HepG2 (cell line): Measurements from ENCODE around the gene ZNF318. TPM values are rescaled to one million over a fixed set of nuclear protein-coding genes. Genes with fewer than 3 reads are reported as not detected.
"Not testable (repeated sequence)": the region's sequence is repeated elsewhere in the genome, so short reads cannot be mapped to it uniquely, and the experiment has no call there.

Experiments used
- ATAC-seq: fragments of 200-7000 bp; cut with Tn5 transposase; 3 replicates; pipeline ENCODE4 v1.9.1; 2020; ENCODE audit warnings: mild to moderate bottlenecking, moderate library complexity
- BruUV-seq: library from RNA; stranded (reverse); fragments of 400-500 nt; replicated peaks from 2 replicates; lab custom pipeline; 2021; lab: Mats Ljungman, UMichigan
- CTCF ChIA-PET: fragments of 300-600 bp; formaldehyde crosslinking; extraction: SDS; loops from one replicate; lab custom pipeline; 2021; ENCODE audit warnings: low total read pairs, inconsistent platforms, low intra/inter-chr PET ratio; lab: Yijun Ruan, JAX
- POLR2A ChIA-PET: fragments of 350-600 bp; sonication (Branson Sonifier 250); formaldehyde crosslinking; loops from one replicate; lab custom pipeline; 2020; ENCODE audit warnings: antibody characterized with exemption, inconsistent platforms; lab: Yijun Ruan, JAX
- DNase-seq: peaks from one replicate; pipeline ENCODE4 v3.0.0-alpha.2; 2015; ENCODE audit warnings: low spot score
- FAIRE-seq: peaks from 3 replicates; lab custom pipeline; 2011; peaks lifted over from hg19 to GRCh38; lab: Jason Lieb, UNC
- H2AFZ ChIP-seq: one replicate; pipeline ENCODE4 v1.6.1; 2011; ENCODE audit warnings: low read length, inconsistent platforms
- H3K27ac ChIP-seq: fragments of 300-600 bp; 3 replicates; pipeline ENCODE4 v1.8.0; 2011; ENCODE audit warnings: mixed run types, mild to moderate bottlenecking, mixed read lengths, low read length, inconsistent platforms; ENCODE audit not compliant: insufficient read depth; ENCODE audit errors: extremely low read length
- H3K27me3 ChIP-seq, 2 experiments: fragments of 200-600 bp in 1 of 2; 2 replicates in 1 of 2; 3 replicates in 1 of 2; pipeline versions ENCODE4 v1.6.0 to v1.8.0; 2011; ENCODE audit warnings: low read length in 2 of 2, mild to moderate bottlenecking in 2 of 2, moderate library complexity in 2 of 2, inconsistent platforms in 1 of 2; ENCODE audit not compliant: insufficient read depth in 2 of 2, control insufficient read depth in 1 of 2
- H3K36me3 ChIP-seq, 2 experiments: fragments of 200-600 bp in 1 of 2; replicated peaks in 1 of 2; 2 replicates in 1 of 2; 3 replicates in 1 of 2; pipeline versions ENCODE4 v1.5.1 to v1.8.0; 2011; ENCODE audit warnings: low read length in 2 of 2, inconsistent platforms in 1 of 2; ENCODE audit not compliant: insufficient read depth in 2 of 2, control insufficient read depth in 1 of 2
- H3K4me1 ChIP-seq: 2 replicates; pipeline ENCODE4 v1.5.1; 2012; ENCODE audit warnings: low read length, inconsistent platforms; ENCODE audit not compliant: insufficient read depth
- H3K4me2 ChIP-seq: 2 replicates; pipeline ENCODE4 v1.6.0; 2011; ENCODE audit warnings: low read depth, low read length, inconsistent platforms
- H3K4me3 ChIP-seq, 3 experiments: fragments of 200-600 bp in 1 of 3; sonication (generic), shearing (Covaris generic) in 1 of 3; replicated peaks in 1 of 3; 2 replicates each; pipeline ENCODE4 v1.5.1; 2011 to 2016; ENCODE audit warnings: low read length in 3 of 3, inconsistent platforms in 2 of 3, low read depth in 2 of 3, mild to moderate bottlenecking in 2 of 3, control low read depth in 1 of 3, mixed read lengths in 1 of 3; ENCODE audit not compliant: insufficient read depth in 1 of 3
- H3K79me2 ChIP-seq: one replicate; pipeline ENCODE4 v1.6.1; 2011; ENCODE audit warnings: low read length, inconsistent platforms; ENCODE audit not compliant: insufficient read depth
- H3K9ac ChIP-seq: 2 replicates; pipeline ENCODE4 v1.6.0; 2011; ENCODE audit warnings: mild to moderate bottlenecking, low read depth, low read length, inconsistent platforms; ENCODE audit not compliant: insufficient read depth
- H3K9me3 ChIP-seq: 2 replicates; pipeline ENCODE4 v1.5.1; 2012; ENCODE audit warnings: mild to moderate bottlenecking, low read length
- H4K20me1 ChIP-seq: 2 replicates; pipeline ENCODE4 v1.6.0; 2011; ENCODE audit warnings: inconsistent platforms, mild to moderate bottlenecking, low read length, moderate library complexity; ENCODE audit not compliant: insufficient read depth
- ARNT2 ChIP-seq: sonication (generic); formaldehyde crosslinking; IDR thresholded peaks from 2 replicates; pipeline ENCODE4 v1.8.0; 2022; ENCODE audit warnings: mild to moderate bottlenecking, low read depth, missing genetic modification reagents, moderate library complexity
- GLI4 ChIP-seq: sonication (generic); formaldehyde crosslinking; IDR thresholded peaks from 2 replicates; pipeline ENCODE4 v1.5.1; 2020; ENCODE audit warnings: missing genetic modification reagents, mild to moderate bottlenecking, moderate library complexity, borderline replicate concordance
- MZF1 ChIP-seq: sonication (generic); formaldehyde crosslinking; IDR thresholded peaks from 2 replicates; pipeline ENCODE4 v1.8.1; 2023; ENCODE audit warnings: mild to moderate bottlenecking, missing genetic modification reagents, borderline replicate concordance
- NFKB2 ChIP-seq: sonication (generic); formaldehyde crosslinking; IDR thresholded peaks from 2 replicates; pipeline ENCODE4 v1.4.0; 2020; ENCODE audit warnings: missing genetic modification reagents, borderline replicate concordance
- SMAD1 ChIP-seq: sonication (generic); formaldehyde crosslinking; IDR thresholded peaks from 2 replicates; pipeline ENCODE4 v1.4.0; 2020; ENCODE audit warnings: missing genetic modification reagents, low read depth, mild to moderate bottlenecking, borderline replicate concordance
- ZMAT3 ChIP-seq: sonication (generic); formaldehyde crosslinking; conservative IDR thresholded peaks from 2 replicates; pipeline ENCODE4 v1.7.0; 2021; ENCODE audit warnings: missing genetic modification reagents
- ZNF317 ChIP-seq: sonication (generic); formaldehyde crosslinking; IDR thresholded peaks from 2 replicates; pipeline ENCODE4 v1.5.0; 2020; ENCODE audit warnings: mild to moderate bottlenecking, missing genetic modification reagents
- ZNF350 ChIP-seq: sonication (generic); formaldehyde crosslinking; IDR thresholded peaks from 2 replicates; pipeline ENCODE4 v1.4.0; 2020; ENCODE audit warnings: mild to moderate bottlenecking, low read depth, missing genetic modification reagents, borderline replicate concordance
- ZNF556 ChIP-seq: sonication (generic); formaldehyde crosslinking; IDR thresholded peaks from 2 replicates; pipeline ENCODE4 v1.4.0; 2020; ENCODE audit warnings: mild to moderate bottlenecking, missing genetic modification reagents, borderline replicate concordance
- WGBS: methylation state at CpG from one replicate; pipeline ENCODE4 v1.1.6; 2017; ENCODE audit warnings: low lambda C conversion rate; 5-methylcytosine and 5-hydroxymethylcytosine counted together
- in situ Hi-C: cut with HindIII; loops from 2 replicates; pipeline ENCODE4 v1.10.0; 2017; ENCODE audit warnings: low pct_unique_long_range_greater_than_20kb; ENCODE audit not compliant: extremely low pct_ligation_motif_present
- intact Hi-C: fragments of 100-400 bp; cut with micrococcal nuclease; formaldehyde crosslinking; loops from one replicate; pipeline ENCODE4 v1.10.0; 2022; ENCODE audit not compliant: unreplicated experiment
- polyA plus RNA-seq, 8 experiments: library from polyadenylated mRNA; depleted of rRNA in 3 of 8; stranded (reverse) in 7 of 8; unstranded in 1 of 8; fragments of >200 nt; fragmentation: Illumina TruSeq in 4 of 8; extraction: Trizol in 4 of 8; gene quantifications; 2 replicates each; pipeline versions ENCODE4 v1.2.1 to v1.2.3, GENCODE V29; 2011 to 2016; ENCODE audit warnings: low read depth in 4 of 8, missing spikeins in 1 of 8, mixed read lengths in 1 of 8; ENCODE audit not compliant: insufficient read depth in 1 of 8
- total RNA-seq, 5 experiments: library from RNA; depleted of rRNA; stranded (reverse); fragments of >200 nt; fragmentation: Illumina TruSeq; extraction: Trizol; gene quantifications; 2 replicates each; pipeline ENCODE4 v1.2.3, GENCODE V29; 2016; ENCODE audit warnings: low read depth in 1 of 5
- TF ChIP-seq, protein P1 (sequence below): sonication (generic); formaldehyde crosslinking; IDR thresholded peaks from 2 replicates; pipeline ENCODE4; 2020; ENCODE audit warnings: missing genetic modification reagents, mild to moderate bottlenecking, borderline replicate concordance
- TF ChIP-seq, protein P2 (sequence below): sonication (generic); formaldehyde crosslinking; conservative IDR thresholded peaks from 2 replicates; pipeline ENCODE4 v1.8.1; 2023; ENCODE audit warnings: missing genetic modification reagents
- TF ChIP-seq, protein P3 (sequence below): sonication (generic); formaldehyde crosslinking; IDR thresholded peaks from 2 replicates; pipeline ENCODE4 v1.5.0; 2020; ENCODE audit warnings: missing genetic modification reagents

ZNF318 gene
- total and polyA plus RNA-seq, 2 of the 13 experiments (the other 11 are each of a cell fraction or from before 2014, with no cell fraction given), result 13.0 to 14.5 TPM

DNA sequence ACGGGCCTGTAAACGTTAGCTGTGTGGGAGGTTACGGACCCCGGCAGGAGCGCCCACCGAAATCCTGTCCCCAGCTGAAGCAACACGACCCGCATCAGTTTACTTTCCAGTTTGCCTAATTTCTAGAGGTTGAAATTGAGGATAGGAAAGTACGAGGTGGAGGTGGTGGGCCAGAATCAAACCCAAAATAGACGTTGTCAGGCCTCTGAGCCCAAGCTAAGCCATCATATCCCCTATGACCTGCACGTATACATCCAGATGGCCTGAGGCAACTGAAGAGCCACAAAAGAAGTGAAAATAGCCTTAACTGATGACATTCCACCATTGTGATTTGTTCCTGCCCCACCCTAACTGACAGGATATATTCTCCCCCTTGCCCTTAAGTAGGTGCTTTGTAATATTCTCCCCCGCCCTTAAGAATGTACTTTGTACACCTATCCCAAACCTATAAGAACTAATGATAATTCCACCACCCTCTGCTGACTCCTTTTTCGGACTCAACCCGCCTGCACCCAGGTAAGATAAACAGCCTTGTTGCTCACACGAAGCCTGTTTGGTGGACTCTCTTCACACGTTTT, 645 bp upstream of the ZNF318 start:
- H3K9ac ChIP-seq, H3K27me3 ChIP-seq, H3K36me3 ChIP-seq, CTCF ChIA-PET, in situ Hi-C loops, intact Hi-C loops, FAIRE-seq, ATAC-seq, H3K27ac ChIP-seq, DNase-seq, H4K20me1 ChIP-seq, H3K9me3 ChIP-seq: not testable (repeated sequence)
- peak overlapping the region; percentile 15 for H2AFZ ChIP-seq
- POLR2A ChIA-PET, result interaction anchor here (0.7 to 3.8 kb wide), 29 partner anchors 8 to 310 kb away, joined by 3 to 17 read pairs (median 5); partner anchors contain the start of genes ABCC10, CUL9, DNPH1 and LRRC73
- peak overlapping the region; percentile 64 for H3K4me2 ChIP-seq
- peaks cover 12% of the 10 kb centered on the region for H3K79me2 ChIP-seq
- WGBS, result 82% methylated on average over 16 of the region's 16 CpGs
- H3K4me1 ChIP-seq, result peaks cover 38% of the 10 kb centered on the region
- TSS peak; percentile 88 for BruUV-seq
- H3K4me3 ChIP-seq, result peak overlapping the region in 2 of 3 experiments; percentile 66 to 81; a peak in 2 of 6 replicates
- TF ChIP-seq SMAD1 (CRISPR knock-in tag), result 0 out of 2 replicates have a peak, but pooled peaks have one; percentile 3
- TF ChIP-seq, protein P1, sequence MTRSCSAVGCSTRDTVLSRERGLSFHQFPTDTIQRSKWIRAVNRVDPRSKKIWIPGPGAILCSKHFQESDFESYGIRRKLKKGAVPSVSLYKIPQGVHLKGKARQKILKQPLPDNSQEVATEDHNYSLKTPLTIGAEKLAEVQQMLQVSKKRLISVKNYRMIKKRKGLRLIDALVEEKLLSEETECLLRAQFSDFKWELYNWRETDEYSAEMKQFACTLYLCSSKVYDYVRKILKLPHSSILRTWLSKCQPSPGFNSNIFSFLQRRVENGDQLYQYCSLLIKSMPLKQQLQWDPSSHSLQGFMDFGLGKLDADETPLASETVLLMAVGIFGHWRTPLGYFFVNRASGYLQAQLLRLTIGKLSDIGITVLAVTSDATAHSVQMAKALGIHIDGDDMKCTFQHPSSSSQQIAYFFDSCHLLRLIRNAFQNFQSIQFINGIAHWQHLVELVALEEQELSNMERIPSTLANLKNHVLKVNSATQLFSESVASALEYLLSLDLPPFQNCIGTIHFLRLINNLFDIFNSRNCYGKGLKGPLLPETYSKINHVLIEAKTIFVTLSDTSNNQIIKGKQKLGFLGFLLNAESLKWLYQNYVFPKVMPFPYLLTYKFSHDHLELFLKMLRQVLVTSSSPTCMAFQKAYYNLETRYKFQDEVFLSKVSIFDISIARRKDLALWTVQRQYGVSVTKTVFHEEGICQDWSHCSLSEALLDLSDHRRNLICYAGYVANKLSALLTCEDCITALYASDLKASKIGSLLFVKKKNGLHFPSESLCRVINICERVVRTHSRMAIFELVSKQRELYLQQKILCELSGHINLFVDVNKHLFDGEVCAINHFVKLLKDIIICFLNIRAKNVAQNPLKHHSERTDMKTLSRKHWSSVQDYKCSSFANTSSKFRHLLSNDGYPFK (CRISPR knock-in tag), result 0 out of 2 replicates have a peak, but pooled peaks have one; percentile 31
- TF ChIP-seq ZNF350, result 0 out of 2 replicates have a peak, but pooled peaks have one; percentile 17
- TF ChIP-seq NFKB2 (CRISPR knock-in tag), result peak; percentile 7; the same call in 1 of the 2 replicates
- TF ChIP-seq, protein P2, sequence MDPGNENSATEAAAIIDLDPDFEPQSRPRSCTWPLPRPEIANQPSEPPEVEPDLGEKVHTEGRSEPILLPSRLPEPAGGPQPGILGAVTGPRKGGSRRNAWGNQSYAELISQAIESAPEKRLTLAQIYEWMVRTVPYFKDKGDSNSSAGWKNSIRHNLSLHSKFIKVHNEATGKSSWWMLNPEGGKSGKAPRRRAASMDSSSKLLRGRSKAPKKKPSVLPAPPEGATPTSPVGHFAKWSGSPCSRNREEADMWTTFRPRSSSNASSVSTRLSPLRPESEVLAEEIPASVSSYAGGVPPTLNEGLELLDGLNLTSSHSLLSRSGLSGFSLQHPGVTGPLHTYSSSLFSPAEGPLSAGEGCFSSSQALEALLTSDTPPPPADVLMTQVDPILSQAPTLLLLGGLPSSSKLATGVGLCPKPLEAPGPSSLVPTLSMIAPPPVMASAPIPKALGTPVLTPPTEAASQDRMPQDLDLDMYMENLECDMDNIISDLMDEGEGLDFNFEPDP (CRISPR knock-in tag), result 0 out of 2 replicates have a peak, but pooled peaks have one; percentile 64
- 0 out of 2 replicates have a peak, but pooled peaks have one; percentile 21 for TF ChIP-seq ZNF317
- TF ChIP-seq ARNT2 (CRISPR knock-in tag), result peak; percentile 6; the same call in 1 of the 2 replicates
- TF ChIP-seq, protein P3, sequence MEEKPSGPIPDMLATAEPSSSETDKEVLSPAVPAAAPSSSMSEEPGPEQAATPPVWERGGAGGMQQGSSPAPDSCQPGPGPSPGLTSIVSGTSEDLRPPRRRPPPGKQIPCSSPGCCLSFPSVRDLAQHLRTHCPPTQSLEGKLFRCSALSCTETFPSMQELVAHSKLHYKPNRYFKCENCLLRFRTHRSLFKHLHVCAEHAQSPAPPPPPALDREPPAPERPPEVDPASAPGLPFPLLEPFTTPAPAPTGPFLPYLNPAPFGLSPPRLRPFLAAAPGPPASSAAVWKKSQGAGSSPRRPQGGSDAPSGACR (CRISPR knock-in tag), result peak; percentile 12; the same call in 1 of the 2 replicates
- TF ChIP-seq MZF1, result 0 out of 2 replicates have a peak, but pooled peaks have one; percentile 7
- TF ChIP-seq ZNF556 (CRISPR knock-in tag), result 0 out of 2 replicates have a peak, but pooled peaks have one; percentile 7
- 0 out of 2 replicates have a peak, but pooled peaks have one; percentile 12 for TF ChIP-seq ZMAT3
- TF ChIP-seq GLI4 (CRISPR knock-in tag), result 0 out of 2 replicates have a peak, but pooled peaks have one; percentile 2
